Measurements from ENCODE around the gene RASSF5.

Gene RASSF5

DNA sequence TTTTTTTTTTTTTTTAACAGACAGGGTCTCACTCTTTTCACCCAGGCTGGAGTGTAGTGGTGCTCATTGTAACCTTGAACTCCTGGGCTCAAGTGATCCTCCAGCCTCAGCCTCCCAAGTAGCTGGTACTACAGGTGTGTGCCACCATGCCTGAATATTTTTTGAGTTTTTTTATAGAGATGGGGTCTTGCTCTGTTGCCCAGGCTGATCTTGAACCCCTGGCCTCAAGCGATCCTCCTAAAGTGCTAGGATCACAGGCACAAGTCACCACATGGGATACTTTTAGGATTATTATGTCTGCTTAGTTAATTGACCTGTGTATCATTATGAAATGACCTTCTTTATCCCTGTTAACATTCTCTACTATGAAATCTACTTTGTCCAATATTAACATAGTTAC is 38.0 kb downstream of the RASSF5 start:
- DNase-seq (ENCODE audit: low spot score) (no peak), ATAC-seq (ENCODE audit: low read depth) (no peak)
- Histone ChIP-seq H3K4me1 (ENCODE audit: insufficient read depth, poor library complexity, severe bottlenecking) (no peaks in the 10 kb centered on the region), H3K27me3 (ENCODE audit: insufficient read depth, poor library complexity, severe bottlenecking) (no peaks in the 10 kb centered on the region), H3K9me3 (ENCODE audit: severe bottlenecking) (no peaks in the 10 kb centered on the region), H3K36me3 (ENCODE audit: low read depth) (no peaks in the 10 kb centered on the region), H3K27ac (ENCODE audit: poor library complexity, severe bottlenecking) (no peak overlapping the region), H3K4me3 (ENCODE audit: severe bottlenecking) (no peak overlapping the region)
- TF ChIP-seq, protein P1, sequence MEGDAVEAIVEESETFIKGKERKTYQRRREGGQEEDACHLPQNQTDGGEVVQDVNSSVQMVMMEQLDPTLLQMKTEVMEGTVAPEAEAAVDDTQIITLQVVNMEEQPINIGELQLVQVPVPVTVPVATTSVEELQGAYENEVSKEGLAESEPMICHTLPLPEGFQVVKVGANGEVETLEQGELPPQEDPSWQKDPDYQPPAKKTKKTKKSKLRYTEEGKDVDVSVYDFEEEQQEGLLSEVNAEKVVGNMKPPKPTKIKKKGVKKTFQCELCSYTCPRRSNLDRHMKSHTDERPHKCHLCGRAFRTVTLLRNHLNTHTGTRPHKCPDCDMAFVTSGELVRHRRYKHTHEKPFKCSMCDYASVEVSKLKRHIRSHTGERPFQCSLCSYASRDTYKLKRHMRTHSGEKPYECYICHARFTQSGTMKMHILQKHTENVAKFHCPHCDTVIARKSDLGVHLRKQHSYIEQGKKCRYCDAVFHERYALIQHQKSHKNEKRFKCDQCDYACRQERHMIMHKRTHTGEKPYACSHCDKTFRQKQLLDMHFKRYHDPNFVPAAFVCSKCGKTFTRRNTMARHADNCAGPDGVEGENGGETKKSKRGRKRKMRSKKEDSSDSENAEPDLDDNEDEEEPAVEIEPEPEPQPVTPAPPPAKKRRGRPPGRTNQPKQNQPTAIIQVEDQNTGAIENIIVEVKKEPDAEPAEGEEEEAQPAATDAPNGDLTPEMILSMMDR (IDR thresholded peaks at IDR 0.05; ENCODE audit: poor library complexity, severe bottlenecking): no peak

DNA sequence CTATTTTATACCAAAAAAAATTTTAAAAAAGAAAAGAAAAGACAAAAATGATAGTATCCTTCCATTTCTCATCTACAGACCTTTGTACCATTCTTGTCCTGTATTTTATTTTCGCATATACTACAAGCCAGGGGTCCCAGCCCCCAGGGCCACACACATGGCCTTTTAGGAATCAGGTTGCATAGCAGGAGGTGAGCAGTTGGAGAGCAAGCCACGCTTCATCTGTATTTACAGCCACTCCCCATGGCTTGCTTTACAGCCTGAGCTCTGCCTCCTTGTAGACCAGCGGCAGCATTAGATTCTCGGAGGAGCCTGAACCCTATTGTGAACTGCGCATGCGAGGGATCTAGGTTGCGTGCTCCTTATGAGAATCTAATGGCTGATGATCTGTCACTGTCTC is 39.8 kb downstream of the RASSF5 start:
- DNase-seq (ENCODE audit: low spot score) (no peak), ATAC-seq (ENCODE audit: low read depth) (no peak)
- Histone ChIP-seq H3K4me3 (ENCODE audit: severe bottlenecking) (no peak overlapping the region), H3K4me1 (ENCODE audit: insufficient read depth, poor library complexity, severe bottlenecking) (no peaks in the 10 kb centered on the region), H3K27ac (ENCODE audit: poor library complexity, severe bottlenecking) (no peak overlapping the region), H3K27me3 (ENCODE audit: insufficient read depth, poor library complexity, severe bottlenecking) (no peaks in the 10 kb centered on the region), H3K9me3 (ENCODE audit: severe bottlenecking) (no peaks in the 10 kb centered on the region), H3K36me3 (ENCODE audit: low read depth) (no peaks in the 10 kb centered on the region)
- TF ChIP-seq, protein P1 (IDR thresholded peaks at IDR 0.05; ENCODE audit: poor library complexity, severe bottlenecking): no peak

DNA sequence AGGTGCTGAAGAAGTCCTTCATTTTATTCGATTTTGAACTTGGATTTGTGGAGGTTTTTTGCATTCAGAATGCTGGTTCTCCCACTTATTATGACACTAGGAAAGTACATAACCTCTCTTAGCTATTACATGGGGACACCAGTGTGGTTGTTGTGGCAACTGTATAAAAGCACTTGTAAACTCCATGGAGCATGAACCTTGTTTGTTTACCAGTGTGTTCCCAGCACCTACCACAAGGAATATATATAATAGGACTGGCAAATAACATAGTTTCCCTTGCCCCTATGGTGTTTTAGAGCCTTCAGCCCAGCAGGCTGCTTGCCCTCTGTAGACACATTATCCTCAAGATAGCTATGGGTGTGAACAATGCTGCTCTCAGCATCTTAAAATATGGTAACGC is 43.1 kb downstream of the RASSF5 start:
- Histone ChIP-seq H3K4me1 (ENCODE audit: insufficient read depth, poor library complexity, severe bottlenecking) (no peaks in the 10 kb centered on the region), H3K9me3 (ENCODE audit: severe bottlenecking) (no peaks in the 10 kb centered on the region), H3K36me3 (ENCODE audit: low read depth) (no peaks in the 10 kb centered on the region), H3K27me3 (ENCODE audit: insufficient read depth, poor library complexity, severe bottlenecking) (no peaks in the 10 kb centered on the region), H3K4me3 (ENCODE audit: severe bottlenecking) (no peak overlapping the region), H3K27ac (ENCODE audit: poor library complexity, severe bottlenecking) (no peak overlapping the region)
- ATAC-seq (ENCODE audit: low read depth) (no peak), DNase-seq (ENCODE audit: low spot score) (no peak)
- TF ChIP-seq, protein P1 (IDR thresholded peaks at IDR 0.05; ENCODE audit: poor library complexity, severe bottlenecking): no peak

DNA sequence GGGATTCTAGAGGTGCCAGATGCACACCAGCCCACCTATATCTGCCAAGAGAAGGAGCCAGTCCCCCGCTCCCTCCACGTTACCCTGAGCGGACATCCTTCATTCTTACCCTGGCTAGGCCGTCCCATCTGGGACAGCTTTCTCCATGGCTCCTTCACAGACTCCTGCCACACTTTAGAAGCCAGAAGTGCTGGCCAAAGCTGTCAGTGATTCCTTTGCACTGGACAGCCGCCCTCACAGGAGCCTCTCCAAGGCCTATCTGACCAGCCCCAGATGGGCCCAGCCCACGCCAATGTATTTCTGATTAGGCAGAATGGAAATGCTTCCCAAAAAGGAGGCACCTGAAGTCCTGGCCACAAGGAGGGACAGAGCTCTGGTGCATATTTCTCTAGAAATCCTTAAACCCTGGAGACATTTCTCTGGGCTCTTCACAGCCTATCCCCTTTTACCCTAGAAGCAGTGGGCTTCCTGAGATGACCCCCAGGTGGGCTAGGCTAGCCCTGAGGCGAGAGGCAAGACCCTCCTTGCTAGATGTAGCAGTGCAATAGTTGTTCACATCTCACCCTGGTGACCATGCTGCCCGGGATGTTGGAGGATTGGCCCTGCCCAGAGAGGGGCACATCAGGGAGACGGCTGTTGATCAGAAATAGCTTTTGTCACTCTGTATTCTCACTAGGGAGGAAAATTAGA is 44.1 kb downstream of the RASSF5 start:
- TF ChIP-seq, protein P1 (IDR thresholded peaks at IDR 0.05; ENCODE audit: poor library complexity, severe bottlenecking): no peak
- Histone ChIP-seq H3K27me3 (ENCODE audit: insufficient read depth, poor library complexity, severe bottlenecking) (no peaks in the 10 kb centered on the region), H3K4me1 (ENCODE audit: insufficient read depth, poor library complexity, severe bottlenecking) (no peaks in the 10 kb centered on the region), H3K4me3 (ENCODE audit: severe bottlenecking) (no peak overlapping the region), H3K27ac (ENCODE audit: poor library complexity, severe bottlenecking) (no peak overlapping the region), H3K9me3 (ENCODE audit: severe bottlenecking) (no peaks in the 10 kb centered on the region), H3K36me3 (ENCODE audit: low read depth) (no peaks in the 10 kb centered on the region)
- DNase-seq (ENCODE audit: low spot score): no peak
- ATAC-seq (ENCODE audit: low read depth): no peak

DNA sequence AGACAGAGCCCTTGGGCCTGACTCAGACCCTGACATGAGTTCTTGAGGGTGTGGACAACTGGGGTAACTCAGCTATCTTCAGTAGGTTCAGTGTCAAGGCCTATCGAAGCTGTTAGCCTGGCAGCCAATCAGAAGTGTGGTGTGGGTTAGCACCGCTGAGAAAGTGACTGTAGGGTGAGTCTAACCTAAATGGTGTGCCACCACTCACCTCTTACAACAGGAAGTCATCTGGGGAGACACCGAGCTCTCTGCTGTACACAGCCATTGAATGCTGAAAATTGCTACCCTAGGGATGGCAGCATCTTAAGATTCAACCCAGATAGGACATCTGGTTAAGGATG is 44.6 kb downstream of the RASSF5 start:
- no peaks in the 10 kb centered on the region for H3K9me3 ChIP-seq (ENCODE audit: severe bottlenecking)
- DNase-seq (ENCODE audit: low spot score) (no peak), ATAC-seq (ENCODE audit: low read depth) (no peak)
- H3K27me3 ChIP-seq (ENCODE audit: insufficient read depth, poor library complexity, severe bottlenecking): no peaks in the 10 kb centered on the region
- H3K4me3 ChIP-seq (ENCODE audit: severe bottlenecking): no peak overlapping the region
- H3K27ac ChIP-seq (ENCODE audit: poor library complexity, severe bottlenecking): no peak overlapping the region
- TF ChIP-seq, protein P1 (IDR thresholded peaks at IDR 0.05; ENCODE audit: poor library complexity, severe bottlenecking): no peak
- H3K4me1 ChIP-seq (ENCODE audit: insufficient read depth, poor library complexity, severe bottlenecking): no peaks in the 10 kb centered on the region
- no peaks in the 10 kb centered on the region for H3K36me3 ChIP-seq (ENCODE audit: low read depth)
